Measurements from ENCODE around the gene CFL1.
"Not testable (repeated sequence)": the region's sequence is repeated elsewhere in the genome, so short reads cannot be mapped to it uniquely, and the experiment has no call there.

Gene CFL1

DNA sequence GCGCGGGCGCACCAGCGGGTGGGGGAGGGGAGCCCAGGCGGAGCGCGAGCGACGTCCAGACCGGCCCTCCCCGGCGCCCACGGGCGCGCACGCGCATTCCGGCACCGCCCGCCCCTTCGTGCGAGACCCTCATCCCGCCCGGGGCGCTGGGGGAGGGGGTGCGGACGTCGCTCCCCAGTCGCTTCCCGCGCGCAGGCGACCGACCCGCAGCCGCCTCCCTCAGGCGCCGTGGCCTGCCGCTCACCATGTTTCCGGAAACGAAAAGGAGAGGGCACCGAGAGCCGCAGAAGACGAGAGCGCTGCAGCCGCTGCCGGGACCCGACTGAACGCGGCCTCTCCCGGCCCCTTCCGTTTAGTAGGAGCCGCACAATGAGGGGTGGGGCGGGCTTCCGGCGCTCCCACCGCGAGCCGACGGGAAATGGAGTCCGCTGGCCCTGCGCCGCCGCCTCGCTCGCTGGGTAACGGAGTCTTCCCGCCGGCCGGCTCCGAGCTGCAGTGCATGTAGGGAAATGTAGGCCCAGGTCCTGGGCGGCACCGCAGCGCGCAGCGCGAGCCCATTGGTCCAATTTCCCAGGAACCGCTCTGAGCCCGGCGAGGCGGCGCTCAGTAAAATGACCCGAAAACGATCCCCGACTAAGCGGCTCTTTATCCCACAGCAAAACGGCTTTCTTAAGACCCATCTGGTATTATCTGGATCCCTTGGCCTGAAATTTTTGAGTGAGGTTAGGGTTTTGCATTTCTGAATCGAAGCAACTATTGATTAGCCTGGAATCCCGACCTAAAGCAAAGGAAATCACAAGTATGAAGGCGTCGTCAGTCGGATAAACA is at the start of gene CFL1:
Gene CFL1 (minus strand): TSS at position 328 of the 828 bp plus-strand sequence. CDS start 81 bp downstream, at position 247.
- peak; percentile 81 for FAIRE-seq

DNA sequence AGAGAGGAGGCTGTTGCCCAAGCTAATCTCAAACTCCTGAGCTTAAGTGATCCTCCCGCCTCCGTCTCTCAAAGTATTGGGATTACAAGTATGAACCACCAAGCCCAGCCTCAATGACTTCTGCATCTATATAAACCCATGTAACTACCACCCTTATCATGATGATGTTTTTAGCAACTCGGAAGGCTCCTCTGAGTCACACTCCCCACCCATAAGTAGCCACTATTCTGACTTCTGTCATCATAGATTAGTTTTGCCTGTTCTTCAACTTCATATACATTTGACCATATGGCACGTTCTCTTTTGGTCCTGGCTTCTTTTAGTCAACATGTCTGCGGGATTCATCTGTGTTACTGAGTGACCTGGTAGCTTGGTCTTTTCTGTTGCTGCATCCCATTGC is 48.6 kb upstream of the CFL1 start:
- FAIRE-seq = no peak

DNA sequence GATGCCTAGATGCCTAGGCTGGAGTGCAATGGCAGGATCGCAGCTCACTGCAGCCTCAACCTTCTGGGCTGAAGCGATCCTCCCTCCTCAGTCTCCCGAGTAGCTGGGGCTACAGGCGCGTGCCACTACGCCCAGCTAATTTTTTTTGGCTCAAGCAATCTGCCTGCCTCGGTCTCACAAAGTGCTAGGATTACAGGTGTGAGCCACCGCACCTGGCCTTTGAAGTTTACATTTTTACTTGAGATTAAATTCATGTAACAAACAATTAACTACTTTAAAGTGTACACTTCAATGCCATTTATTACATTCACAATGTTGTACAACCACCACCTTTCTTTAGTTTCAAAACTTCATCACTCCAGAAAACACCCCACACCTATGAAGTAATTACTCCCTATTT is 45.7 kb upstream of the CFL1 start:
- FAIRE-seq = no peak

DNA sequence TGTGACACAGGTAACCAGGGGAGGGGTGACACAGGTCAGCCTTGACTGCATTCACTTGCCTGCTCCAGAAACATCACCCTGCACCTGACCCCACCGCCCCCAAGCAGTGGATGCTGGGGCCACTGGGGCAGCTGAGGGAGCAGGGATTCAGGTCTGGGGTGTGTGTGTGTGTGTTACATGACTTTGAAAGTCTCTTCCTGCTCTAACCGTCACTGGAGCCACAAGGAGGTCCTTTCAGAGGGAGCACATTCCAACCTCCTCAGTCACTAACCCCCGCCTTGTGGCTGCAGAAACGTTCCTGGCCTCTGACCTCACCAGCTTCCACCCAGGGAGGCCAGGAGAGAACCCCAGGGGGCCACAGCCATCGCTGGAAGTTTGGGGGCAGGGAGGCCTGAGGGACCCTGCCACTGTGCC is 45.1 kb upstream of the CFL1 start:
- FAIRE-seq = no peak

DNA sequence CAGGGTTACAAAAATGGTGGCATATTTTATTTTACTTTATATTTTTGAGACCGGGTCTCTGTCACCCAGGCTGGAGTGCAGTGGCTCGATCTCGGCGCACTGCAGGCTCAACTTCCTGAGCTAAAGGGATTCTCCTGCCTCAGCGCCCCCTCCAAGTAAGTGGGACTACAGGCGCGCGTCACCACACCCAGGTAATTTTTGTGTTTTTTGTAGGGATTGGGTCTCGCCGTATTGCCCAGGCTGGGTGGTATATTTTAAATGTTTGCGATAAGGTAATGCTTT is 42.9 kb upstream of the CFL1 start:
- FAIRE-seq = no peak

DNA sequence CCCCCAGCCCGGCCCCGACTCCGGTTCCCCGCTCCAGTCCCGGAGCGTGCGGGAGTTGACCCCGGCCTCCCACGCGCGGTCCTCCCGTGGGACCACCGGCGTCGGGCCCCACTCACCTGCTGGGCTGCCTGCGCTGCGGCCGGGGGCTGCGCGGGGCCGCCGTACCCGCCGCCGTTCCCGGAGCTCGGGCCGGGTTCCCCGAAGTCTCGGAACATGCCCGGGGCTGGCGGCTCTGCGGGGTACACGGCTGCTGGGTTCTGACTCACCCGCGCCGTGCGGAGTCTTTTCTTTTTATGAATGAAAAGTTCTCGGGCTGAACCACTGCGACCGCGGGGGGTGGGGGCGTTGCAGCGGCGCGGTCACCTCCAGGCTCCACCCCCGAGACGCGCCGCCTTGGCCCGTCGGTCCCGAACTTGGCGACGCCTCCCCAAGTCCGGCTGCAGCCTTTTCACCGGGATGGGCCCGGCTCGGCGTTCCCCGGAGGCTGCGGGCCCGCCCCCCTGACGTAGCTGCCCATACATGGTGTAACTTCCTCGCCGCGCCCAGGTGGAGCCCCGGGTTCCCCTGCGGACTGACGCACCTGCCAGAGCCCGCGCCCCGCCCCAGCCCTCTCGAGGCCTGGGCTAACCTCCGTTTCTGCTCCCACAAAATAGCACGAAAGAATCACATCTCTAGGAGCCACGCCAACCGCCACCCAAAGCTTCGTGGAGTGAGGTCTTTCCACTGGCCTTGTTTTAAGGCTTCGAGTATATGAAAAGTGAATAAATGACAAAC is 42.3 kb upstream of the CFL1 start, which contains the start of gene FOSL1:
Gene FOSL1 (minus strand): TSS at position 264 of the 774 bp plus-strand sequence. CDS start 49 bp downstream, at position 215.
- no peak for FAIRE-seq

DNA sequence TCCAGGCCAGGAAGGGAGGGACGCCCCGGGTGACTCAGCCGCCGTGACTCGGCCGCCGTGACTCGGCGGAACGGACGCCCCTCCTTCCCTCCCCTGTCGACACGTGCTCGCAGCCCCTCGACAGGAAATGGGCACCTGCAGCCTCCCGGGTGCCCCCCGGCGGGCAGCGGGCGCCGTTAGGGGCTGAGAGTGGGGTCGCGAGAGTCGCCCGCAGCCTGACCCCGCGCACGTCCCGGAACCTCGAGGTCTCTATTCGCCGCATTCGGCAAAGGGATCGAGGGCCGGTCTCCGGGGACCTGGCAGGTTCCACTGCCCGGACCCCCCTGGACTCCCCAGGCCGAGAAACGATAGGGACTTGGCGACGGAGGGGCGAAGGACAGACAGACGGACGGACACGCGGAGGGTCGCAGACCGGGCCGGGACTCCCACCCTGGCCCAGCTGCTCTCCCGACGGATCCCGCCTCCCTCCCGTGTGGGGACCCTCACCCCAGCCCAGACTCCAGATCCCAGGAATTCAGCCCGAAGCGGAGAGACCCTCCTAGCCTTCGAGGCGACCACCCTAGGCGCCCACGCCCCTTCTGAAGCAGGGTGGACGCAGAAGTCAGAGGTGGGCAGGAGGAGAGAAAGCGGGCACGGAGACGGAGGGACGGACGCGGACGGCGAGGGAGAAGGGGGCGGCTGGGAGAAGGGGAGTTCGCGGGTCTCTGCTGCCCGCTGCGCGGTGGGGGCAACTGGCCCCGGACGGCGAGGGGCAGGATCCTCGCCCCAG is 41.6 kb upstream of the CFL1 start:
- FAIRE-seq = no peak

DNA sequence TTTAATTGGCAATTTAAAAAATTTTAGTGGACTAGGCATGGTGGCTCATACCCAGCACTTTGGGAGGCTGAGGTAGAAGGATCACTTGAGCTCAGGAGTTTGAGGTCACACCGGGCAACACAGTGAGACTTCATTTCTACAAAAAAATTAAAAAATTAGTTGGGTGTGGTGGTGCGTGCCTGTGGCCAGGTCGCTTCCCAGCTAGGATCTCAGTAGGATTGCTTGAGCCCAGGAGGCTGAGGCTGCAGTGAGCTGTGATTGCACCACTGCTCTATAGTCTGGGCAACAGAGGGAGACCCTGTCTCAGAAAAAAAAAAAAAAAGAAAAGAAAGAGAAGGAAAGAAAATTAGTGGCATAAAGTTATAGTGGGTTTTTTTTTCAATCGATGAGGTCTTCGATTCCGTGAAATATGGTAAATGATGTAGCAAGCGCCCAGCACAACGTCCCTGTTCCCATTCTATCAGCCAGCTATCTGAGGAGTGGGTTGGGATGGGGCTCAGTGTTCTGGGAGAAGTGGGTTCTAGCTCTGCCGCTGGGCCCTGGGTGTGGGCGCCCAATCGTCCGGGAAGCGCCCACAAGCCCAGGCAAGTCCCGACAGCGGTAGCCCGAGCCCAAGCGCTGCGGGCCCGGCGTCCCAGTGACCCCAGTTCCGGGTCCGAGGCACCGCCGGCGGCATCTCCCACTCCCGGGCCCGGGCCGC is 40.8 kb upstream of the CFL1 start:
- no peak for FAIRE-seq

DNA sequence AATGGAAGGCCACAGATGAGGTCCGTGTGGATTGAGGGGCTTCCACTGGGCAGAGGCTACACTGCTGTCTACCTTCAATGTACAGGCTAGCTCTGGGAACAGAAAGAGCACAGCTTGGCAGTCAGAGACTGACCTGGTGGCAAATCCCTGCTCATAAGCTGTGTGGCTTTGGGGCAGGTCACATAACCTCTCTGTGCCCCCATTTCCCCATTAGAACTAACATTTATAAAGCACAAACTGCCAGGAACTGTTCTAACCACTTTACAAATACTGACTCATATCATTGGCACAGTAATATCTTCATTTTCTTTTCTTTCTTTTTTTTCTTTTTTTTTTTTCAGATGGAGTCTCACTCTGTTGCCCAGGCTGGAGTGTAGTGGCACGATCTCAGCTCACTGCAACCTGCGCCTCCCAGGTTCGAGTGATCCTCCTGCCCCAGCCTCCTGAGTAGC is 39.1 kb upstream of the CFL1 start:
- FAIRE-seq = no peak

DNA sequence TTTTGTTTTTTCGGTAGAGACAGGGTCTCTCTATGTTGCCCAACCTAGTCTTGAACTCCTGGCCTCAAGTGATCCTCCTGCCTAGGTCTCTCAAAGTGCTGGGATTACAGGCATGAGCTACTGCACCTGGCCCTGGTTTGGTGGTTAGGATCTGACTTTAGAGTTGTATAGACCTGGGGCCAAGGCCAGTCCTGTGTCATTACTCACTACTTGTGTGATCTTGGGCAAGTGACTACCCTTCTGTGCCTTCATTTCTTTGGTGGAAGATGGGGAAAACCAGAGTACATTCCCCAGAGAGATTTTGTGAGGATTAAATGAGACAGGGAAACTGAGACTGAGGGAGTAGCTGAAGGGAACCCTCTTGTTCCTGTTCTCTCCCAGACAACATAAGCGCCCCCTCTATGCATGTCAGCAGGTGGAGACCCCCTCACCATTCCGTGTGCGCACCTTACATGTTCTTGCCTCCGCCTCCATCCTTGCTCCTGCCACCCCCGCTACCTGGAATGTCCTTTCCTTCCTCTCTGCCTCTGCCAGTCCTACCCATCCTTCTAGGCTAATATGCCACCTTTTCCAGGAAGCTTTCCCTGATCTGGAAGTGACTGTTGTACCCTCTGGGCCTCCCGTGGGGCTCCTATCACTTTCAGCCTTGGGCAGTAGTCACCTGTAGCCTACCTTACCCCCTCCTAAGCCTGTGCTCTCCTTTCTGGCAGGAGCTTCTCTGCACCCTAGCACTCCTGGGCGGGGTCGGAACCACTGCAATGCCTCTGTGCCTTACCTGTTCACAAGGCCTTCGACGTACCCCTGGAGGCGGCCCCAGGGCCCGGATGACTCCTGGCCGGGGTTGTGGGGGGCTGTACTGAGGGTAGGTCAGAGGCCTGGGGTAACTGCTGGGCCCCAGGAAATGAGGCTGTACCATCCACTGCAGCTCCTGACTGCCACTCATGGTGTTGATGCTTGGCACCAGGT is 38.3 kb upstream of the CFL1 start:
- FAIRE-seq = no peak

DNA sequence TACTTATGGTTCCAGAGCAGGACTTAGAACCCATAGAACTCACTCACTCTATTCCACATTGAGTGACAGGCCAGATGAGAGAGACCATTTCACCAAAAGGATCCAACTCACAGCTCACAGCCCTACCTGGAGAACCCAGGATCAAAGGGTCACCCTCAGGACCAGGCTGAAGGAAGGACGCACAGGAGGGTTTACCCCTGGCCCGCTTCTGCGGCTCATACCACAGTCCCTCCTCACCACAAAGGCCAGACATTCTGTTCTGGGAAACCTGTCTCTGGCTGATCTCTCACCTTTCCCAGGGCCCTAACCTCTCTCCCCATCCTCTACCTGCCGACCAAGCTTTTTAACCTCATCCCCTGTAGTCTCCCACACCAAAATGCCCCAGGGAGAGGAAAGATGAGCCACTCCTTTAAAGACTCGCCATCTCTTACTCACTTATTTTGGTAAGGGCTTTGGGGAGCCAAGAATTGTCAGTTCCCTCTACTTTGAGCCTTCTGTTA is 37.6 kb upstream of the CFL1 start:
- FAIRE-seq = no peak

DNA sequence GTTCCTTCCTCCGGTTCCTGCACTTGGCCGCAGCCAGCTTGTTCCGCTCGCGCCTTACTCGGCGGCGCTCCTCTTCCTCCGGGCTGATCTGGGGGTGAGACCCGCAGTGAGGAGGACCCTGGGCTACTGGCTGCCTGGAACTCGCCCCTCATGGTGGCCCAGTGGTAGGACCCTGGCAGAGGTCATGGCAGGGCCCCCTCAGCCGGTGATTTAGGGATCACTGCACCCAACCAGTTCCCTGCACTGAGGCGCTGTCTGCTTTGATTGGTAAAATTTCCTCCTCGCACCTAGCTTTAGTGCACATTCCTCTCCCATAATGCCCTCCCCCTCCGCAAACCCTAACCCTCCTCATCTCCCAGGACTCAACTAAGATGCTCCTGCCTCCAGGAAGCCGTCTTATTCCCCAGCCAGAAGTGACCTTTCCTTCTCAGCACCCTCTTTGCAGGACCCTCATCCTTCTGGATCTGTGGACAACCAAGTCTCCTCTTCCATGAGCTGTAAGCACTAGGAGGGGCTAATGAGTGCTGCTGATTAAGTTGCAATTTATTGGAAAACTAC is 36.1 kb upstream of the CFL1 start:
- FAIRE-seq = no peak

DNA sequence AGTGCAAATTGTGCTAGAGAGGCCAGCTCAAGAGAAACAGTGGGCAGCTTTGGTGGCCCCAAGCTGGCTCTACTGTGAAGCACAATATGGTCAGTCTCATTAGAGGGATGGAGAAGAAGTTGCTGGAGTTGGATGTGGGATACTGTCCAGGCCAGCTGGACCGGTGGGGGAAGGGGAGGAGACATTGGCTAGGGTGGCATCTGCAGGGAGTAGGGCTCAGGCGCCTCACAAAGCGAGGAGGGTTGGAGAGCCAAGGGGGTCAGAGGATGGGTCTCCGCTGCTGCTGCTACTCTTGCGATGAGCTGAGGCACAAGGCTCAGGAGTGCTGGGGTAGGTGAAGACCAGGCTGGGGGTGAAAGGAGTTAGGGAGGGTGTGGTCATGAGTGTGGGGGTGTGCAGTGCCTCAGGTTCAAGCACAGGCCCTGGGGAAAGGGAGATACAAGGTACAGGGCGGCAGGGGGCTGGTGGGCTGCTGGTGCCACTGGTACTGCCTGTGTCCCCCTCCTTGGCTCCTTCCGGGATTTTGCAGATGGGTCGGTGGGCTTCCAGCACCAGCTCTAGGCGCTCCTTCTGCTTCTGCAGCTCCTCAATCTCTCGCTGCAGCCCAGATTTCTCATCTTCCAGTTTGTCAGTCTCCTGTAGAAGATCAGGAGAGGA is 34.8 kb upstream of the CFL1 start:
- FAIRE-seq = no peak

DNA sequence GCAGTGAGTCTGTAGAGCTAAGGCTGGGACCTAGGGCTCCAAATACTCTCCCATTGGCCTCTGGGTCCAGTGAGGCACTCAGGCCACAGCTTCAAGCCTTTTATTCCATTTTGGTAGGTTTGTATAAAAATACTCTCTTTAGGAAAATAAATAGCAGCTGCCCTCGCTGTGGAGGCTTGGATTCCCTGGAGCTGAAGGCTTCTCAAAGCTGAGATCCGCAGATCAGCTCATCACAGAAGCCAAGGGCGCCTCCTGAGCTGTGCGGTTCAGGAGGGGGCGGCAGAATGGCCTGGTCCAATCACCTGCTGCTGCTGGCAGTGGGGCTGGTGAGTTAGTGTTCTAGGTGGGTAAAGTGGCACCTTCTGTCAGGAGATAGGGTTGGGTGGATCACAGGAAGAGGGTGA is 34.2 kb upstream of the CFL1 start:
- not testable (repeated sequence) for FAIRE-seq

DNA sequence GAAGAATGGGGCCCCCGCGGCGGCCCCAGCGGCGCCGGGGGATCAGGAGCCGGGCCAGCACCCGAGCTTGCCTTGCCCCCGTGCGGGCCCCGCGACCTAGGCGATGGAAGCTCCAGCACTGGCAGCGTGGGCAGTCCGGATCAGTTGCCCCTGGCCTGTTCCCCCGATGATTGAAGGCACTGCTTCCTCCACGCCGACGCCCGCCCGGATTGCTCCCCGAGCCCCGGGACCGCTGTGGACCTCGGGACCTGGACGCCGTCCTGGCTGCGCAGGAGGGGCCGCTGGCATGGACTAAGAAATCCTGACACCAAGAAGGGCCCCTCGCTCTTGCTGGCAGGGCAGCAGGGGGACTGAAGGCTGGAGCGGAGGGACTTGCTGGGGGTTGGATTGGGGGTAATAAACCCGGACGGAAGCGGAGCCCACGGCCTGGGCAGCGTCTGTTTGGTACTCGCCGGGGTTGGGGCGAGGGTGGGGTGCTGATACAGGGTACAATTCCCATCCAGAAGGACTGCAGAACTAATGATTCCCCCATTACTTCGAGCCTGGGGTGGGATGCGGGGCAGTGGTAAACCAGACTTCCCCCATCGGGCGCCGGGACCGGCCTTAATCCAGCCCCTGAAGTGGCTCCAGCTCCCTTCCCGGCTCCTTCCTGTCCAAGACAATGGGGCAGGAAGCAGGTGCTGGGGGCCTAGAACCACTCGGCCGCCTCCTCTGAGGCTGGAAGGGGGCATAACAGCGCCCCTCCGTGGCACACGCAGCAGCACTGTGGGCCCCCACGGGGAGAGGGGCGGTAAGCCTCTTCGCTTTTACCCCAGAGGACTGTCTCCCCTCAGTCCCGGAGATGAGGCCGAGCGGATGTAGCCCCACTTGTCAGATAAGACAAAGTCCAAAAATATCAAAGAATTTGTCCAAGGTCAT is 33.5 kb upstream of the CFL1 start:
- no peak for FAIRE-seq

DNA sequence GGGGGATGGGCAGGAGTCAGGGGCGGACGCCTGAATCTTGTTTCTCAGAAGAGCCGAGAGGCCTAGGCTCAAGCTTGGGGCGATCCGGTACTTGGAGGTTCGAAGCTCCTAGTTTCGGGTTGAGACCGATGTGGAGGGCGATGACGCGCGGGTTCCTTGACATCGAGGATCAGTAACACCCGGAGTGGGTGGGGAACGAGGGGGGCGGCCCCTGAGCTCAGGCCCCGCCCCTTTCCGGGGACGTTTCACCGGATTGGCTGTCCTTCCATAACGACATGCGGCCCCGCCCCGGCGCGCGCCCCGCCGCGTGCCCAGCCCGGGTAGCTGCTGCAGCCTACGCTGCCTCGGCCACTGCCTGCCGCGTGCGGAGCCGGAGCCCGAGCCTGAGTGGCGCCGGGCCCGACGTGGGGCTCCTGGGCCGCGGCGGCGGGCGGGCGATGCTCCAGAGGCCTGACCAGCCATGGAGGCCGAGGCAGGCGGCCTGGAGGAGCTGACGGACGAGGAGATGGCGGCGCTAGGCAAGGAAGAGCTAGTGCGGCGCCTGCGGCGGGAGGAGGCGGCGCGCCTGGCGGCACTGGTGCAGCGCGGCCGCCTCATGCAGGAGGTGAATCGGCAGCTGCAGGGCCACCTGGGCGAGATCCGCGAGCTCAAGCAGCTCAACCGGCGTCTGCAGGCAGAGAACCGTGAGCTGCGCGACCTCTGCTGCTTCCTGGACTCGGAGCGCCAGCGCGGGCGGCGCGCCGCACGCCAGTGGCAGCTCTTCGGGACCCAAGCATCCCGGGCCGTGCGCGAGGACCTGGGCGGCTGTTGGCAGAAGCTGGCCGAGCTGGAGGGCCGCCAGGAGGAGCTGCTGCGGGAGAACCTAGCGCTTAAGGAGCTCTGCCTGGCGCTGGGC is 32.6 kb upstream of the CFL1 start, which contains the start of gene CCDC85B:
Gene CCDC85B (plus strand): TSS at position 350 of the 895 bp plus-strand sequence. CDS start 111 bp downstream, at position 461.
- no peak for FAIRE-seq

DNA sequence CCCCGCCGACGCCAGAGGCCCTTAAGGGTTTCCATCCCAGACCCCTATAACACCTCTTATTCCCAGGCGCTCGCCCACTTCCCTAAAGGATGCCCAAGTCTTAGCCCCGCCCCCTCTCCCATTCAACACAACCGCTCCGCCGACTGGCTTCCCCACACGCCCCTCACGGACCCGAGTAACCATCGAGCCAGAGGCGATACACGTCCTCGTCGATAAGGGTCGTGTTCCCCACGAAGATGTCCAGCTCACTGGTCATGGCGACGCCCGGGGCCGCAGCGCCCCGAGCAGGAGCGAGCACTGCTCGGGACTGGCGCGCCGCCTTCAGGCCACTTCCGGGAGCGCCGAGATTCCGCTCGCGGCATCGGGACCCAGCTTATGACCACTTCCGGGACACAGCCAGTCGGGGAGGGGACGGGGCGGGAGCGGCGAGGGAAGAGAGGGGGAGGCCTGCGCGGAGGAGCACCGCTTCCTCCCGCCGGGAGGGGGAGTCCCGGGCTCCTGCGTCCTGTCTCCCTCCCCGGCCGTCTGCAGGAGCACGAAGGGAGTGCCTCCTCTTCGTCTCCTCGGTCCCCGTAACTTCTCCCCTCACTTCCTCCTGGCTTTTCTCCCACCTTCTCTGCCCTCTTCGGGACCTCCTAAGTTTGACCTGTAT is 30.3 kb upstream of the CFL1 start, which contains the start of gene FIBP:
Gene FIBP (minus strand): TSS at position 309 of the 652 bp plus-strand sequence. CDS start 53 bp downstream, at position 256.
- FAIRE-seq = no peak
